GM12892 (cell line): Measurements from ENCODE around the gene KRT33B.

ENCODE experiments used
- DNase-seq: peaks from one replicate; pipeline ENCODE4 v3.0.0; 2011; ENCODE audit not compliant: insufficient read length
- FAIRE-seq: peaks from 2 replicates; lab custom pipeline; 2011; peaks lifted over from hg19 to GRCh38; lab: Jason Lieb, UNC
- POLR2A ChIP-seq: IDR thresholded peaks from 2 replicates; pipeline ENCODE4 v1.6.1; 2011; ENCODE audit warnings: low read depth, low read length, control low read depth
- POLR2AphosphoS5 ChIP-seq: IDR thresholded peaks from 2 replicates; pipeline ENCODE4 v1.6.1; 2011; ENCODE audit warnings: low read depth, low read length, control low read depth
- TAF1 ChIP-seq: IDR thresholded peaks from 2 replicates; pipeline ENCODE4 v1.6.1; 2011; ENCODE audit warnings: low read depth, mild to moderate bottlenecking, control low read depth, low read length, borderline replicate concordance

The KRT33B gene

GRCh38 chr17:41340934-41341861 lies 28.4 kb downstream of the KRT33B start:
- no peak for TF ChIP-seq TAF1
- TF ChIP-seq POLR2A = no peak
- no peak for FAIRE-seq
- DNase-seq = no peak

GRCh38 chr17:41340494-41340893 lies 29.1 kb downstream of the KRT33B start:
- no peak for FAIRE-seq

GRCh38 chr17:41339571-41340172 lies 29.9 kb downstream of the KRT33B start:
- TF ChIP-seq POLR2A = no peak
- no peak for TF ChIP-seq TAF1
- no peak for TF ChIP-seq POLR2AphosphoS5
- FAIRE-seq (no peak), DNase-seq (no peak)

More at GRCh38 chr17:41340494-41340893, 29.1 kb downstream of the KRT33B start:
- no peak for DNase-seq
- TF ChIP-seq POLR2AphosphoS5 (no peak), TAF1 (no peak), POLR2A (no peak)

- FAIRE-seq (no peak), DNase-seq (no peak)
- TF ChIP-seq TAF1 = no peak
- TF ChIP-seq POLR2AphosphoS5 = no peak
- no peak for TF ChIP-seq POLR2A
Observed at GRCh38 chr17:41338961-41339485, 30.6 kb downstream of the KRT33B start.

- no peak for FAIRE-seq
- no peak for DNase-seq
- no peak for TF ChIP-seq POLR2A
- TF ChIP-seq TAF1 = no peak
- no peak for TF ChIP-seq POLR2AphosphoS5
Observed at GRCh38 chr17:41335747-41336146, 33.9 kb downstream of the KRT33B start.

GRCh38 chr17:41334385-41335305 lies 35.0 kb downstream of the KRT33B start:
- TF ChIP-seq POLR2A (no peak), TAF1 (no peak), POLR2AphosphoS5 (no peak)
- DNase-seq = no peak
- no peak for FAIRE-seq

GRCh38 chr17:41333836-41334235 lies 35.8 kb downstream of the KRT33B start:
- DNase-seq (no peak), FAIRE-seq (no peak)
- TF ChIP-seq POLR2AphosphoS5 = no peak
- TF ChIP-seq POLR2A = no peak
- no peak for TF ChIP-seq TAF1

GRCh38 chr17:41333098-41333497 lies 36.5 kb downstream of the KRT33B start:
- no peak for TF ChIP-seq POLR2AphosphoS5
- TF ChIP-seq TAF1 = no peak
- TF ChIP-seq POLR2A = no peak
- FAIRE-seq = no peak
- no peak for DNase-seq

GRCh38 chr17:41332239-41332638 lies 37.4 kb downstream of the KRT33B start:
- no peak for TF ChIP-seq TAF1
- no peak for TF ChIP-seq POLR2A
- TF ChIP-seq POLR2AphosphoS5 = no peak
- FAIRE-seq = no peak
- DNase-seq = no peak

- TF ChIP-seq POLR2A = no peak
- no peak for TF ChIP-seq POLR2AphosphoS5
- TF ChIP-seq TAF1 = no peak
- DNase-seq (no peak), FAIRE-seq (no peak)
Observed at GRCh38 chr17:41331606-41332005, 38.0 kb downstream of the KRT33B start.

GRCh38 chr17:41329279-41329948 lies 40.2 kb downstream of the KRT33B start:
- FAIRE-seq (no peak), DNase-seq (no peak)
- TF ChIP-seq TAF1 = no peak
- no peak for TF ChIP-seq POLR2AphosphoS5
- TF ChIP-seq POLR2A = no peak
